AML-193 (cell line): Measurements from ENCODE around the gene LARP4B.

Experiments used
- DNase-seq, 2 experiments: peaks; one replicate each; lab custom pipeline; 2025; lab: John Stamatoyannopoulos, UW

Gene LARP4B

GRCh38 chr10:931326-932318 lies at the start of gene LARP4B:
Gene LARP4B, minus strand, starts transcription at chr10:931705. Its CDS starts 45,984 bp downstream, at chr10:885721.
- peak; percentile 89 for DNase-seq

- no peak for DNase-seq
Observed at GRCh38 chr10:980468-981093, 49.1 kb upstream of the LARP4B start.

- no peak for DNase-seq
Observed at GRCh38 chr10:978826-979421, 47.4 kb upstream of the LARP4B start.

- no peak for DNase-seq
Observed at GRCh38 chr10:976316-976715, 44.8 kb upstream of the LARP4B start.

GRCh38 chr10:974785-975074 lies 43.2 kb upstream of the LARP4B start:
- no peak for DNase-seq

- no peak for DNase-seq
Observed at GRCh38 chr10:974038-974784, 42.7 kb upstream of the LARP4B start.

GRCh38 chr10:972763-973162 lies 41.3 kb upstream of the LARP4B start:
- DNase-seq: no peak

- DNase-seq: no peak
Observed at GRCh38 chr10:971613-972012, 40.1 kb upstream of the LARP4B start.

- peak; percentile 14 to 28 for DNase-seq
Observed at GRCh38 chr10:971150-971542, 39.6 kb upstream of the LARP4B start.

- no peak for DNase-seq
Observed at GRCh38 chr10:970311-971149, 39.0 kb upstream of the LARP4B start.

GRCh38 chr10:969473-970150 lies 38.1 kb upstream of the LARP4B start:
- DNase-seq: no peak

GRCh38 chr10:968546-969199 lies 37.2 kb upstream of the LARP4B start:
- no peak for DNase-seq

- no peak for DNase-seq
Observed at GRCh38 chr10:966466-967235, 35.1 kb upstream of the LARP4B start.

- DNase-seq: no peak
Observed at GRCh38 chr10:964988-965417, 33.5 kb upstream of the LARP4B start.

GRCh38 chr10:964321-964987 lies 32.9 kb upstream of the LARP4B start:
- no peak for DNase-seq

- no peak for DNase-seq
Observed at GRCh38 chr10:963655-964054, 32.1 kb upstream of the LARP4B start.

GRCh38 chr10:963186-963585 lies 31.7 kb upstream of the LARP4B start:
- DNase-seq: no peak

- DNase-seq: no peak
Observed at GRCh38 chr10:962342-962741, 30.8 kb upstream of the LARP4B start.

- no peak for DNase-seq
Observed at GRCh38 chr10:958856-959255, 27.4 kb upstream of the LARP4B start.
